Measurements from ENCODE around the gene ANKRD31.

Gene ANKRD31

GRCh38 chr5:75034137-75034739, 202.4 kb downstream of the ANKRD31 start:
- no peak for DNase-seq

- DNase-seq = no peak
Observed at GRCh38 chr5:75031366-75031765, 205.3 kb downstream of the ANKRD31 start.

GRCh38 chr5:75028090-75028489, 208.6 kb downstream of the ANKRD31 start:
- DNase-seq = no peak

- no peak for DNase-seq
Observed at GRCh38 chr5:75023368-75024159, 213.1 kb downstream of the ANKRD31 start.

GRCh38 chr5:75021800-75022199, 214.9 kb downstream of the ANKRD31 start:
- DNase-seq = no peak

- no peak for DNase-seq
Observed at GRCh38 chr5:75021219-75021618, 215.5 kb downstream of the ANKRD31 start.

- no peak for DNase-seq
Observed at GRCh38 chr5:75020016-75020656, 216.5 kb downstream of the ANKRD31 start.

GRCh38 chr5:75018805-75019587, 217.7 kb downstream of the ANKRD31 start:
- peak; percentile 51 for DNase-seq
